ENCODE measurements around the gene LY6G6D.

The LY6G6D gene

GRCh38 chr6:31719001-31719400 is 3.9 kb downstream of the LY6G6D start:
- Histone ChIP-seq H3K4me1 (ENCODE audit: control insufficient read depth in 2 of 2, insufficient read depth in 1 of 2, low read depth in 1 of 2, low read length in 2 of 2) (peaks cover 5 to 7% of the 10 kb centered on the region in 2 donors), H2AFZ (ENCODE audit: low read length) (no peak overlapping the region), H4K8ac (ENCODE audit: low read depth, low read length) (no peak overlapping the region), H3K18ac (ENCODE audit: low read length) (no peak overlapping the region), H3K79me1 (ENCODE audit: low read depth, low read length) (no peaks in the 10 kb centered on the region), H3K9ac (ENCODE audit: low read depth, low read length, poor library complexity) (no peak overlapping the region), H3K4me2 (ENCODE audit: insufficient read depth, low read length, poor library complexity, severe bottlenecking) (no peak overlapping the region), H4K91ac (ENCODE audit: low read depth, low read length, poor library complexity) (no peak overlapping the region), H3K4ac (ENCODE audit: low read length) (no peak overlapping the region), H2BK15ac (ENCODE audit: low read length) (no peak overlapping the region), H3K27me3 (ENCODE audit: control insufficient read depth in 3 of 3, insufficient read depth in 3 of 3, low read depth in 1 of 3, low read length in 3 of 3) (peaks cover 0 to 3% (median 0%) of the 10 kb centered on the region in 3 experiments), H2BK12ac (ENCODE audit: low read length) (no peak overlapping the region), H2AK5ac (ENCODE audit: low read depth, low read length) (peak overlapping the region; percentile 57), H3K36me3 (replicated peaks in 1 of 2; ENCODE audit: control insufficient read depth in 2 of 2, insufficient read depth in 2 of 2, low read length in 2 of 2) (peaks cover 0 to under 1% of the 10 kb centered on the region in 2 donors), H3K27ac (replicated peaks; ENCODE audit: low read length) (no peak overlapping the region), H2BK5ac (ENCODE audit: low read length) (no peak overlapping the region), H3K14ac (ENCODE audit: low read length) (no peak overlapping the region), H2BK120ac (ENCODE audit: low read depth, low read length) (no peak overlapping the region), H3K4me3 (ENCODE audit: low read length in 2 of 2) (no peak overlapping the region), H3K23ac (ENCODE audit: low read depth, low read length, poor library complexity) (peak overlapping the region; percentile 8), H3K9me3 (replicated peaks in 1 of 2; ENCODE audit: control insufficient read depth in 2 of 2, insufficient read depth in 1 of 2, low read depth in 1 of 2, low read length in 2 of 2) (no peaks in the 10 kb centered on the region)
- DNase-seq (ENCODE audit: low spot score), result no peak
- no CpG with 5 or more reads among the region's 6 CpGs for WGBS, 2 donors (ENCODE audit: extremely low coverage in 2 of 2, insufficient read length in 2 of 2, insufficient replicate concordance in 1 of 2)

- Histone ChIP-seq H3K79me1 (ENCODE audit: low read depth, low read length) (no peaks in the 10 kb centered on the region), H3K4ac (ENCODE audit: low read length) (no peak overlapping the region), H4K91ac (ENCODE audit: low read depth, low read length, poor library complexity) (no peak overlapping the region), H3K9ac (ENCODE audit: low read depth, low read length, poor library complexity) (no peak overlapping the region), H3K36me3 (replicated peaks in 1 of 2; ENCODE audit: control insufficient read depth in 2 of 2, insufficient read depth in 2 of 2, low read length in 2 of 2) (peaks cover 5 to 8% of the 10 kb centered on the region in 2 donors), H2BK120ac (ENCODE audit: low read depth, low read length) (no peak overlapping the region), H3K9me3 (replicated peaks in 1 of 2; ENCODE audit: control insufficient read depth in 2 of 2, insufficient read depth in 1 of 2, low read depth in 1 of 2, low read length in 2 of 2) (no peaks in the 10 kb centered on the region), H2AK5ac (ENCODE audit: low read depth, low read length) (no peak overlapping the region), H3K4me1 (ENCODE audit: control insufficient read depth in 2 of 2, insufficient read depth in 1 of 2, low read depth in 1 of 2, low read length in 2 of 2) (peaks cover 0 to 2% of the 10 kb centered on the region in 2 donors), H3K4me3 (ENCODE audit: low read length in 2 of 2) (peak overlapping the region in 1 of 2 donors; percentile 44), H2BK5ac (ENCODE audit: low read length) (peak overlapping the region; percentile 4), H3K14ac (ENCODE audit: low read length) (no peak overlapping the region), H2BK15ac (ENCODE audit: low read length) (no peak overlapping the region), H3K27me3 (ENCODE audit: control insufficient read depth in 3 of 3, insufficient read depth in 3 of 3, low read depth in 1 of 3, low read length in 3 of 3) (peaks cover 0 to 3% (median 0%) of the 10 kb centered on the region in 3 experiments), H4K8ac (ENCODE audit: low read depth, low read length) (no peak overlapping the region), H2AFZ (ENCODE audit: low read length) (no peak overlapping the region), H3K18ac (ENCODE audit: low read length) (no peak overlapping the region), H3K23ac (ENCODE audit: low read depth, low read length, poor library complexity) (no peak overlapping the region), H3K27ac (replicated peaks; ENCODE audit: low read length) (no peak overlapping the region), H3K4me2 (ENCODE audit: insufficient read depth, low read length, poor library complexity, severe bottlenecking) (no peak overlapping the region), H2BK12ac (ENCODE audit: low read length) (no peak overlapping the region)
- no peak for DNase-seq (ENCODE audit: low spot score)
- no CpG with 5 or more reads among the region's 5 CpGs for WGBS, 2 donors (ENCODE audit: extremely low coverage in 2 of 2, insufficient read length in 2 of 2, insufficient replicate concordance in 1 of 2)
Observed at GRCh38 chr6:31720196-31720770, 5.1 kb downstream of the LY6G6D start.

GRCh38 chr6:31721351-31722020 is 6.3 kb downstream of the LY6G6D start, which contains the start of gene LY6G6C:
LY6G6C (minus strand) TSS chr6:31721746; CDS start chr6:31721679, 67 bp downstream.
- Histone ChIP-seq H3K4ac (ENCODE audit: low read length) (no peak within 1 kb of the TSS), H4K91ac (ENCODE audit: low read depth, low read length, poor library complexity) (no peak within 1 kb of the TSS), H2AFZ (ENCODE audit: low read length) (no peak within 1 kb of the TSS), H3K36me3 (replicated peaks in 1 of 2; ENCODE audit: control insufficient read depth in 2 of 2, insufficient read depth in 2 of 2, low read length in 2 of 2) (peaks cover 14 to 19% of the 10 kb centered on the region in 2 donors), H3K9ac (ENCODE audit: low read depth, low read length, poor library complexity) (no peak within 1 kb of the TSS), H3K4me2 (ENCODE audit: insufficient read depth, low read length, poor library complexity, severe bottlenecking) (no peak within 1 kb of the TSS), H3K27me3 (ENCODE audit: control insufficient read depth in 3 of 3, insufficient read depth in 3 of 3, low read depth in 1 of 3, low read length in 3 of 3) (peaks cover 0 to 3% (median 0%) of the 10 kb centered on the region in 3 experiments), H4K8ac (ENCODE audit: low read depth, low read length) (no peak within 1 kb of the TSS), H2BK15ac (ENCODE audit: low read length) (no peak within 1 kb of the TSS), H2BK12ac (ENCODE audit: low read length) (no peak within 1 kb of the TSS), H2BK5ac (ENCODE audit: low read length) (peak within 1 kb of the TSS; percentile 4), H3K4me1 (ENCODE audit: control insufficient read depth in 2 of 2, insufficient read depth in 1 of 2, low read depth in 1 of 2, low read length in 2 of 2) (no peaks in the 10 kb centered on the region), H3K9me3 (replicated peaks in 1 of 2; ENCODE audit: control insufficient read depth in 2 of 2, insufficient read depth in 1 of 2, low read depth in 1 of 2, low read length in 2 of 2) (no peaks in the 10 kb centered on the region), H3K79me1 (ENCODE audit: low read depth, low read length) (no peaks in the 10 kb centered on the region), H3K18ac (ENCODE audit: low read length) (no peak within 1 kb of the TSS), H2AK5ac (ENCODE audit: low read depth, low read length) (peak within 1 kb of the TSS; percentile 47), H3K27ac (replicated peaks; ENCODE audit: low read length) (no peak within 1 kb of the TSS), H2BK120ac (ENCODE audit: low read depth, low read length) (peak within 1 kb of the TSS; percentile 90), H3K4me3 (ENCODE audit: low read length in 2 of 2) (no peak within 1 kb of the TSS), H3K23ac (ENCODE audit: low read depth, low read length, poor library complexity) (peak within 1 kb of the TSS; percentile 95), H3K14ac (ENCODE audit: low read length) (no peak within 1 kb of the TSS)
- no CpG with 5 or more reads among the region's 4 CpGs for WGBS, 2 donors (ENCODE audit: extremely low coverage in 2 of 2, insufficient read length in 2 of 2, insufficient replicate concordance in 1 of 2)
- DNase-seq (ENCODE audit: low spot score), result no peak

- Histone ChIP-seq H3K4ac (ENCODE audit: low read length) (no peak overlapping the region), H3K4me3 (ENCODE audit: low read length in 2 of 2) (no peak overlapping the region), H3K4me1 (ENCODE audit: control insufficient read depth in 2 of 2, insufficient read depth in 1 of 2, low read depth in 1 of 2, low read length in 2 of 2) (no peaks in the 10 kb centered on the region), H2BK120ac (ENCODE audit: low read depth, low read length) (no peak overlapping the region), H3K27me3 (ENCODE audit: control insufficient read depth in 3 of 3, insufficient read depth in 3 of 3, low read depth in 1 of 3, low read length in 3 of 3) (peaks cover 0 to 3% (median 0%) of the 10 kb centered on the region in 3 experiments), H2AFZ (ENCODE audit: low read length) (no peak overlapping the region), H3K14ac (ENCODE audit: low read length) (no peak overlapping the region), H4K91ac (ENCODE audit: low read depth, low read length, poor library complexity) (no peak overlapping the region), H3K18ac (ENCODE audit: low read length) (no peak overlapping the region), H2AK5ac (ENCODE audit: low read depth, low read length) (no peak overlapping the region), H3K9ac (ENCODE audit: low read depth, low read length, poor library complexity) (no peak overlapping the region), H2BK5ac (ENCODE audit: low read length) (no peak overlapping the region), H3K23ac (ENCODE audit: low read depth, low read length, poor library complexity) (peak overlapping the region; percentile 95), H3K27ac (replicated peaks; ENCODE audit: low read length) (no peak overlapping the region), H2BK12ac (ENCODE audit: low read length) (no peak overlapping the region), H3K9me3 (replicated peaks in 1 of 2; ENCODE audit: control insufficient read depth in 2 of 2, insufficient read depth in 1 of 2, low read depth in 1 of 2, low read length in 2 of 2) (no peaks in the 10 kb centered on the region), H2BK15ac (ENCODE audit: low read length) (no peak overlapping the region), H3K79me1 (ENCODE audit: low read depth, low read length) (no peaks in the 10 kb centered on the region), H3K4me2 (ENCODE audit: insufficient read depth, low read length, poor library complexity, severe bottlenecking) (no peak overlapping the region), H4K8ac (ENCODE audit: low read depth, low read length) (no peak overlapping the region), H3K36me3 (replicated peaks in 1 of 2; ENCODE audit: control insufficient read depth in 2 of 2, insufficient read depth in 2 of 2, low read length in 2 of 2) (peaks cover 19 to 26% of the 10 kb centered on the region in 2 donors)
- no peak for DNase-seq (ENCODE audit: low spot score)
- no CpG with 5 or more reads among the region's 3 CpGs for WGBS, 2 donors (ENCODE audit: extremely low coverage in 2 of 2, insufficient read length in 2 of 2, insufficient replicate concordance in 1 of 2)
Observed at GRCh38 chr6:31722173-31722572, 7.0 kb downstream of the LY6G6D start.
